Type B pancreatic cell (in vitro differentiated cells): ENCODE data around the gene ZBED4. TPM values are rescaled to one million over a fixed set of nuclear protein-coding genes. Genes with fewer than 3 reads are reported as not detected.
A peak's percentile ranks its signal among the peaks of the same experiment; 100 is the strongest.

ENCODE experiments used
- DNase-seq: peaks from one replicate; pipeline ENCODE4 v3.0.0; 2021; ENCODE audit warnings: mixed read lengths; ENCODE audit not compliant: unreplicated experiment; ENCODE audit errors: extremely low spot score
- H3K27ac Mint-ChIP-seq: 2 replicates; pipeline ENCODE4 v1.8.0; 2021; ENCODE audit warnings: mild to moderate bottlenecking, mixed read lengths
- H3K27me3 Mint-ChIP-seq: 2 replicates; pipeline ENCODE4 v1.8.0; 2021; ENCODE audit warnings: mixed read lengths
- H3K36me3 Mint-ChIP-seq: 2 replicates; pipeline ENCODE4 v1.8.0; 2021; ENCODE audit warnings: mixed read lengths
- H3K4me1 Mint-ChIP-seq: one replicate; pipeline ENCODE4 v1.8.0; 2021; ENCODE audit warnings: mixed read lengths; ENCODE audit not compliant: unreplicated experiment
- H3K4me3 Mint-ChIP-seq: 2 replicates; pipeline ENCODE4 v1.8.0; 2021; ENCODE audit warnings: mild to moderate bottlenecking, mixed read lengths
- H3K9me3 Mint-ChIP-seq: 2 replicates; pipeline ENCODE4 v1.8.0; 2021; ENCODE audit warnings: mixed read lengths
- total RNA-seq: library from RNA; stranded (reverse); gene quantifications from 2 replicates; pipeline ENCODE4 v1.2.1, GENCODE V29; 2021; ENCODE audit warnings: low replicate concordance
- TF ChIP-seq, protein P1 (sequence below): fragments of 200-600 bp; sonication (generic); conservative IDR thresholded peaks from 2 replicates; pipeline ENCODE4 v1.5.0; 2021; ENCODE audit warnings: antibody characterized with exemption, mild to moderate bottlenecking

The ZBED4 gene
- total RNA-seq, 1 donor from 2014 or later, result 29.1 TPM

DNA sequence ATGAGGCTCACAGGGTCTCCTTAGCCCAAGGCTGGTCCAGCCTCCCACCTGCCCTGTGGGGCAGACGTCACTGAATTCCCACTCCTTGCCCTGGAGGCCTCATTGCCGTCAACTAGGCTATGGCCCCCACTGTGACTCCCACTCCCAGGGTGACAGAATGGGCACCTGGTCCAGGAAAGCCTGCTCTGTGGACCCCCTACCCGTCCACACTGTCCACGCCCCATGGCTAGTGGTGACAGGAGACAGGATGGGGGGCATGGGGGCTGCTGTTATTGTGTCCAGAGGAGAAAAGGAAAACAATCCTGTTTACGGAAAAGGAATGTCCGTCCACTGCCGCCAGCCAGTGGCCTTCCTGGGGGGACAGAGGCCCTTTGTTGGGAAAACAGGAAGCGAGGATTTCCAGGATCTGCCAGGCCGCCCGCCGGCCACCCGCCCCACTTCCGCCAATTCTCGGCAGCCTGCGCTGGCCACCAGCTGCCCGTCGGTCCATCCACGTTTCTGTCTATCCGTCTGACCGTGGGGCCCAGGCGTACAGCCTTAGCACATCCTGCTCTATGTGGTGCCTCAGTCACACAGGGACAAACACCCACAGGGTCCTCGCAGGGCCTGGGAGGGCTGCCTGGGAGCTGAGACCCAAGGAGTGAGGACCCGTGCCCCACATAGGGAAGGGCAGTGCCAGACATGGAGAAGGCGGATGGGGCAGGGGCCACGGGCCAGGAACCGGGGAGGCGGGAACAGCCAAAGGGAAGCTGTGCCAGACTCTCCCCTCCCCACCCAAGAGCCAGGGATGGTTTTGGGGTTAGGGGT is 84.3 kb downstream of the ZBED4 start:
- DNase-seq, result no peak
- TF ChIP-seq, protein P1, sequence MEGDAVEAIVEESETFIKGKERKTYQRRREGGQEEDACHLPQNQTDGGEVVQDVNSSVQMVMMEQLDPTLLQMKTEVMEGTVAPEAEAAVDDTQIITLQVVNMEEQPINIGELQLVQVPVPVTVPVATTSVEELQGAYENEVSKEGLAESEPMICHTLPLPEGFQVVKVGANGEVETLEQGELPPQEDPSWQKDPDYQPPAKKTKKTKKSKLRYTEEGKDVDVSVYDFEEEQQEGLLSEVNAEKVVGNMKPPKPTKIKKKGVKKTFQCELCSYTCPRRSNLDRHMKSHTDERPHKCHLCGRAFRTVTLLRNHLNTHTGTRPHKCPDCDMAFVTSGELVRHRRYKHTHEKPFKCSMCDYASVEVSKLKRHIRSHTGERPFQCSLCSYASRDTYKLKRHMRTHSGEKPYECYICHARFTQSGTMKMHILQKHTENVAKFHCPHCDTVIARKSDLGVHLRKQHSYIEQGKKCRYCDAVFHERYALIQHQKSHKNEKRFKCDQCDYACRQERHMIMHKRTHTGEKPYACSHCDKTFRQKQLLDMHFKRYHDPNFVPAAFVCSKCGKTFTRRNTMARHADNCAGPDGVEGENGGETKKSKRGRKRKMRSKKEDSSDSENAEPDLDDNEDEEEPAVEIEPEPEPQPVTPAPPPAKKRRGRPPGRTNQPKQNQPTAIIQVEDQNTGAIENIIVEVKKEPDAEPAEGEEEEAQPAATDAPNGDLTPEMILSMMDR, result no peak
- Mint-ChIP-seq H3K4me1 (peaks cover 4% of the 10 kb centered on the region), H3K36me3 (no peaks in the 10 kb centered on the region), H3K4me3 (no peak overlapping the region), H3K27ac (no peak overlapping the region), H3K27me3 (no peaks in the 10 kb centered on the region), H3K9me3 (no peaks in the 10 kb centered on the region)

DNA sequence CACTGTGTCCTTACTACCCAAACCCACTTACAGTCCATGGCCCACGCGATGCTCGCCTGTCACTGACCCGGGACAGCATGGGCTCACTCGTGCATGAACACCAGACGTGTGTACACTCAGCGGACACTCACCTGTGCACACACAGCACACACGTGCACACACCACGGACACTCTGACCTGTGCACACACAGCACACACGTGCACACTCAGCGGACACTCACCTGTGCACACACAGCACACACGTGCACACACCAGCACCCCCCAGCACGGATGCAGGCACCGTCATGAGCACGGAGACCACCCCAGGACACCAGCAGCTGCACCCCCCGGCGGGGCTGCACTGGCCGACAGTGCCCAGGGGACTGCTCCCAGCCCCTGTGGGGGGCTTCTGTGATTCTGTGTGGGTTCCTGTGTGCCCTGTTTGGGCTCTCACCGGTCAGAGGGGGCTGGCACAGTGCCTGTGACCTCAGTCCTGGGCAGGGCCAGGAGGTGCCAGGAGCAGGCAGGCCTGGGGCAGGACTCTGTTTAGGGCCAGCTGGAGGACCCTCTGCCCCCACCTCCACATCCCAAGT is 85.0 kb downstream of the ZBED4 start:
- DNase-seq, result no peak
- Mint-ChIP-seq H3K9me3 (no peaks in the 10 kb centered on the region), H3K4me3 (no peak overlapping the region), H3K27ac (peak overlapping the region; percentile 46), H3K4me1 (peaks cover 4% of the 10 kb centered on the region), H3K36me3 (no peaks in the 10 kb centered on the region), H3K27me3 (no peaks in the 10 kb centered on the region)
- TF ChIP-seq, protein P1, result no peak

Other genes starting within 250 kb of the ZBED4 start
- 51.1 and 53.0 TPM in 2 replicates for gene BRD1, start 26.0 kb upstream of the ZBED4 start, total RNA-seq
- 30.0 and 37.6 TPM in 2 replicates for gene ALG12, start 64.6 kb downstream of the ZBED4 start, total RNA-seq
- gene CRELD2, start 64.8 kb downstream of the ZBED4 start, total RNA-seq, result 45.2 and 55.8 TPM in 2 replicates
- gene PIM3, start 106.9 kb downstream of the ZBED4 start, total RNA-seq, result 36.7 and 58.6 TPM in 2 replicates
- gene IL17REL, start 158.9 kb downstream of the ZBED4 start, total RNA-seq, result 0.10 TPM in 1 of 2 replicates, not detected in the other
- gene TTLL8, start 204.5 kb downstream of the ZBED4 start, total RNA-seq, result not detected in 2 replicates
- 0.19 TPM in 1 of 2 replicates, not detected in the other for gene MLC1, start 231.6 kb downstream of the ZBED4 start, total RNA-seq
- gene MOV10L1, start 236.2 kb downstream of the ZBED4 start, total RNA-seq, result 0.10 and 0.19 TPM in 2 replicates